Central memory CD8-positive, alpha-beta T cell (primary cell): ENCODE data around the gene MCTP1.
"Not testable (repeated sequence)": the region's sequence is repeated elsewhere in the genome, so short reads cannot be mapped to it uniquely, and the experiment has no call there.

Experiments
- ATAC-seq: fragments of 150-1000 bp; cut with Tn5 transposase; replicated peaks from 2 replicates; pipeline ENCODE4 v1.10.0; 2022; ENCODE audit warnings: mild to moderate bottlenecking, moderate FRiP score, moderate number of reproducible peaks; ENCODE audit not compliant: poor library complexity, severe bottlenecking; ENCODE audit errors: extremely low read depth
- DNase-seq, 2 donors: peaks; one replicate each; pipeline ENCODE4 v3.0.0; 2021; ENCODE audit warnings: low spot score in 2 of 2
- H3K27ac Mint-ChIP-seq: one replicate; pipeline ENCODE4 v1.8.0; 2022; ENCODE audit warnings: low read depth, mild to moderate bottlenecking, moderate library complexity, mixed read lengths
- H3K27me3 Mint-ChIP-seq: one replicate; pipeline ENCODE4 v1.8.0; 2022; ENCODE audit warnings: mixed read lengths
- H3K36me3 Mint-ChIP-seq: one replicate; pipeline ENCODE4 v1.8.0; 2022; ENCODE audit warnings: mild to moderate bottlenecking, moderate library complexity, mixed read lengths; ENCODE audit not compliant: insufficient read depth
- H3K4me1 Mint-ChIP-seq: one replicate; pipeline ENCODE4 v1.8.0; 2022; ENCODE audit warnings: mixed read lengths
- H3K4me3 Mint-ChIP-seq: one replicate; pipeline ENCODE4 v1.8.0; 2022; ENCODE audit warnings: mild to moderate bottlenecking, moderate library complexity, mixed read lengths
- H3K9me3 Mint-ChIP-seq: one replicate; pipeline ENCODE4 v1.8.0; 2022; ENCODE audit warnings: mixed read lengths

MCTP1 gene

GRCh38 chr5:94849324-94849723, 435.6 kb downstream of the MCTP1 start:
- H3K27ac Mint-ChIP-seq = no peak overlapping the region
- no peaks in the 10 kb centered on the region for H3K4me1 Mint-ChIP-seq
- no peak for DNase-seq
- H3K27me3 Mint-ChIP-seq = no peaks in the 10 kb centered on the region
- no peak for ATAC-seq
- no peaks in the 10 kb centered on the region for H3K36me3 Mint-ChIP-seq
- no peak overlapping the region for H3K4me3 Mint-ChIP-seq
- no peaks in the 10 kb centered on the region for H3K9me3 Mint-ChIP-seq

DNA sequence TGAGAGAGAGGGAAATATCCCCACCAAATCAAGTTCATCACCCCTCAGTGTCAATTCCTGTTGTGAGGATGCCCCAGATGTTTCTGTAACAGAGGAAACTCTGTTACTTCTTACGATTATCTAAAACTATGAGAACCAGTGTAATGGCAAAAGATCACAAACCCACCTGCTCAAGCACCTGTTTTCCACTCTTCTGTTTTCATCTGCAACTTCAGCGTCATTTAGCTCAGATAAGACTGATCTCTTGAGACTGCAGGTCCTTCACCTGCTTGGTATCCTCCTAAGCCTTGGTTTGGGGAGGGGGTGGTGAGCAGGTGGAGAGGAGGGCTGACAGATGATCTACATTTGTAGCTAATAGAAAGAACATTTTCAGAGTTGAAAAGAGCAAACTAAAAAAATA, 437.2 kb downstream of the MCTP1 start:
- Mint-ChIP-seq H3K9me3 (no peaks in the 10 kb centered on the region), H3K4me3 (no peak overlapping the region), H3K27me3 (no peaks in the 10 kb centered on the region), H3K36me3 (no peaks in the 10 kb centered on the region), H3K27ac (no peak overlapping the region), H3K4me1 (no peaks in the 10 kb centered on the region)
- no peak for ATAC-seq
- no peak for DNase-seq

DNA sequence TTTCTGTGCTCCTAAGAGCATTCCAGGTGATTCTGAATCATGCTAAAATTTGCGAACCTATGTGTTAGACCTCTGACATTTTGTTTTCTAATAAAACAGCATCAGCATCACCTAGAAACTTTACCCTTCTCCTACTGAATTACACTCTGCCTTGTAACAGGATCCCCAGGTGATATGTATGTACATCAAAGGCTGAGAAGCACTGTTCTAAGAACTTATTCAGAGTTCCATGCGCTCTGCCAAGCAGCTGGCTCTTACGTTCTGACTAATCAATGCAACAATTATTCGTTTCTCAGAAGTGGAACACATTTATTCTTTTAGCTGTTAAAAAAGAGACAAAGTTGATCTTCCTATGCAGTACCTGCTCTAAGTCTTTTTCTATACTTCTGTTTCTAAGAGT, 437.9 kb downstream of the MCTP1 start:
- H3K4me1 Mint-ChIP-seq = no peaks in the 10 kb centered on the region
- DNase-seq (no peak), ATAC-seq (no peak)
- no peaks in the 10 kb centered on the region for H3K36me3 Mint-ChIP-seq
- no peaks in the 10 kb centered on the region for H3K9me3 Mint-ChIP-seq
- H3K27me3 Mint-ChIP-seq = no peaks in the 10 kb centered on the region
- H3K4me3 Mint-ChIP-seq = no peak overlapping the region
- no peak overlapping the region for H3K27ac Mint-ChIP-seq

- not testable (repeated sequence) for H3K4me1 Mint-ChIP-seq, ATAC-seq, H3K27ac Mint-ChIP-seq, H3K4me3 Mint-ChIP-seq, H3K9me3 Mint-ChIP-seq, H3K27me3 Mint-ChIP-seq, H3K36me3 Mint-ChIP-seq, DNase-seq
These were observed 439.2 kb downstream of the MCTP1 start for GRCh38 chr5:94845696-94846095.

DNA sequence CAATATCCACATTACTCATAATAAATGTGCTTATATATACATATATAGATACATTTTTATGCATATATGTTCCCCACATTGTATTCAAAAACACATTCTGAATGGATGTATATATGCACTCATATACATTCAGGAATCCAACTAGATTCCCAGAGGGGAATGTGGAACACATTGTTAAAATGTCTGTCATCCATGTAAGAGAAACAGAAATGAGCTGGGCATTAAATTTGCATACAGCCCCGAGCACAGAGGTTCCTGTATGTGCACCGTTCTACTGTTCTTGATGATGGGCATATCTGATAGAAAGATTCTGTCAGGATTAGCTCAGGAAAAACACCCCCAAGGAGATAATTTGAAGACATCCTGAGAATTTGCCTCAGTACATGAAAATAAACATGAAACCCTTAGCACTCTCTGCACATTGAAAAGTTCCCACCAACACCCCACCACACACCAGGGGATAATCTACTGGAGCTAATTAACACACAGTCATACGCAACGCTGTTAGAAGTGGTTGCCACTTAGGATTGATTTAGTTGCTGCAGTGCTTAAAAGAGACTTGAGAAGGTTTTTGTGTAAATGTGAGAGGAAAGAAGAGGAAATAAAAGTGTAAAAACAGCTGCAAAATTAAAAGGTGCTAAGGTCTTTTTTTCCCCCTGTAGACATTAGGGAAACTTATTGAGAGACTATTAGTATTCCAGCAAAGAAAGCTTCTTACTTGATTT, 443.1 kb downstream of the MCTP1 start:
- no peaks in the 10 kb centered on the region for H3K36me3 Mint-ChIP-seq
- ATAC-seq = no peak
- no peaks in the 10 kb centered on the region for H3K27me3 Mint-ChIP-seq
- H3K27ac Mint-ChIP-seq = no peak overlapping the region
- no peaks in the 10 kb centered on the region for H3K4me1 Mint-ChIP-seq
- no peak overlapping the region for H3K4me3 Mint-ChIP-seq
- DNase-seq = no peak
- no peaks in the 10 kb centered on the region for H3K9me3 Mint-ChIP-seq

DNA sequence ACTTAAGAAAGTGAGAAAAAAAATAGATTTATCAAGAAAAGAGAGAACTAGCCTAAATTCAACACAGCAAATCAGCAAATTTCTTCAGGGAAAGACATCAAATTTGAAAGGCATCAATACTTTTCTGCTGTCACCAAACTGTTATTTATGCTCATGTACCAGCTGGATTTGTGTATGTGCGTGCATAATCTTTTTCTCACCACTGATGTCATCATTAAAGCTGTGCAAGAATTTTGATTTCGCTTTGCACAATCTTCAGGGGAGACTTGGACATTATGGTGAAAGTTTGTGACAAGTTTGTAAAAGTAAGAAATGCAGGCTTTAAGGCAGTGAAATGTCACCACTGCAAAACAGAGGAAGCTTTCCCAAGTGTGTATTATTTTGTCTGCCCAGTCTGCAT, 451.0 kb downstream of the MCTP1 start:
- H3K27ac Mint-ChIP-seq = no peak overlapping the region
- H3K36me3 Mint-ChIP-seq = peaks cover 3% of the 10 kb centered on the region
- H3K4me1 Mint-ChIP-seq = no peaks in the 10 kb centered on the region
- no peak for DNase-seq
- peaks cover 10% of the 10 kb centered on the region for H3K27me3 Mint-ChIP-seq
- no peak for ATAC-seq
- no peaks in the 10 kb centered on the region for H3K9me3 Mint-ChIP-seq
- no peak overlapping the region for H3K4me3 Mint-ChIP-seq

DNA sequence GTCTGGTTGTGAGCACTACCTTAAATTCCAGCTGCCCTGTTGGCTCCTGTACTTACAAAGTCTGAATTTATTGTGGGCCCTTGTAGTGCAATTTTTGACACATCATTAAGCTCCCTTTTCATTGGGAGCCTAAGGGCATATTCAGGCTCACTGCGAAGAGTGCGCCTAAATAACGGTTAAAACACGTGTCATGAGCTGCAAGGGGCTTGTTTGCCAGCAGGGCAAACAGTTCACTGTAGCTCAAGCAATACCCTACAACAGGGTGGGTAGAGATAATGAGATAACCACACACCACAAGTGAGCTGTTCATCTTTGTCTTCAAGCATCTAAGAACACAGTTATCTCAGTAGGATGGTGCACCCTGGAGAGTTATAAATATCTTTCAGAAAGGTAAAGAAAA, 452.2 kb downstream of the MCTP1 start:
- Mint-ChIP-seq H3K36me3 (peaks cover 3% of the 10 kb centered on the region), H3K4me1 (no peaks in the 10 kb centered on the region), H3K4me3 (no peak overlapping the region), H3K27me3 (peaks cover 16% of the 10 kb centered on the region), H3K27ac (no peak overlapping the region), H3K9me3 (no peaks in the 10 kb centered on the region)
- DNase-seq = no peak
- no peak for ATAC-seq

GRCh38 chr5:94830520-94830919, 454.4 kb downstream of the MCTP1 start:
- H3K27me3 Mint-ChIP-seq = peaks cover 21% of the 10 kb centered on the region
- H3K9me3 Mint-ChIP-seq = no peaks in the 10 kb centered on the region
- H3K36me3 Mint-ChIP-seq = peaks cover under 1% of the 10 kb centered on the region
- H3K4me1 Mint-ChIP-seq = no peaks in the 10 kb centered on the region
- ATAC-seq (no peak), DNase-seq (no peak)
- H3K27ac Mint-ChIP-seq = no peak overlapping the region
- no peak overlapping the region for H3K4me3 Mint-ChIP-seq

DNA sequence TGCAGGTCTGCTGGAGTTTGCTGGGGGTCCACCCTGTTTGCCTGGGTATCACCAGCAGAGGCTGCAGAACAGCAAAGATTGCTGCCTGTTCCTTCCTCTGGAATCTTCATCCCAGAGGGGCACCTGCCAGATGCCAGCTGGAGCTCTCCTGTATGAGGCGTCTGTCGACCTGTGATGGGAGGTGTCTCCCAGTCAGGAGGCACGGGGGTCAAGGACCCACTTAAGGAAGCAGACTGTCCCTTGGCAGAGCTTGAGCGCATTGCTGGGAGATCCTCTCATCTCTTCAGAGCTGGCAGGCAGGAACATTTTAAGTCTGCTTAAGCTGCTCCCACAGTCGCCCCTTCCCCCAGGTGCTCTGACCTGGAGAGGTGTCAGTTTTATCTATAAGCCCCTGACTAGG, 456.7 kb downstream of the MCTP1 start:
- H3K4me1 Mint-ChIP-seq, H3K9me3 Mint-ChIP-seq, ATAC-seq, H3K4me3 Mint-ChIP-seq, H3K27ac Mint-ChIP-seq, H3K36me3 Mint-ChIP-seq, DNase-seq: not testable (repeated sequence)
- H3K27me3 Mint-ChIP-seq = peaks cover 21% of the 10 kb centered on the region

GRCh38 chr5:94820488-94820887, 464.4 kb downstream of the MCTP1 start:
- Mint-ChIP-seq H3K4me1 (no peaks in the 10 kb centered on the region), H3K27me3 (no peaks in the 10 kb centered on the region), H3K36me3 (no peaks in the 10 kb centered on the region), H3K9me3 (no peaks in the 10 kb centered on the region), H3K4me3 (no peak overlapping the region), H3K27ac (no peak overlapping the region)
- ATAC-seq (no peak), DNase-seq (no peak)

GRCh38 chr5:94818904-94819303, 466.0 kb downstream of the MCTP1 start:
- ATAC-seq = no peak
- H3K4me3 Mint-ChIP-seq = no peak overlapping the region
- no peaks in the 10 kb centered on the region for H3K27me3 Mint-ChIP-seq
- no peak for DNase-seq
- H3K27ac Mint-ChIP-seq = no peak overlapping the region
- no peaks in the 10 kb centered on the region for H3K4me1 Mint-ChIP-seq
- no peaks in the 10 kb centered on the region for H3K9me3 Mint-ChIP-seq
- no peaks in the 10 kb centered on the region for H3K36me3 Mint-ChIP-seq

GRCh38 chr5:94815313-94816039, 469.4 kb downstream of the MCTP1 start:
- ATAC-seq = no peak
- Mint-ChIP-seq H3K27ac (no peak overlapping the region), H3K27me3 (no peaks in the 10 kb centered on the region), H3K4me3 (no peak overlapping the region), H3K9me3 (no peaks in the 10 kb centered on the region), H3K4me1 (no peaks in the 10 kb centered on the region), H3K36me3 (no peaks in the 10 kb centered on the region)
- DNase-seq = no peak

- Mint-ChIP-seq H3K4me3 (no peak overlapping the region), H3K27me3 (no peaks in the 10 kb centered on the region), H3K27ac (no peak overlapping the region), H3K36me3 (no peaks in the 10 kb centered on the region), H3K4me1 (no peaks in the 10 kb centered on the region), H3K9me3 (no peaks in the 10 kb centered on the region)
- ATAC-seq = no peak
- no peak for DNase-seq
These were observed 472.7 kb downstream of the MCTP1 start for GRCh38 chr5:94812232-94812631.
